ENCODE data around the gene PARP9.

DNA sequence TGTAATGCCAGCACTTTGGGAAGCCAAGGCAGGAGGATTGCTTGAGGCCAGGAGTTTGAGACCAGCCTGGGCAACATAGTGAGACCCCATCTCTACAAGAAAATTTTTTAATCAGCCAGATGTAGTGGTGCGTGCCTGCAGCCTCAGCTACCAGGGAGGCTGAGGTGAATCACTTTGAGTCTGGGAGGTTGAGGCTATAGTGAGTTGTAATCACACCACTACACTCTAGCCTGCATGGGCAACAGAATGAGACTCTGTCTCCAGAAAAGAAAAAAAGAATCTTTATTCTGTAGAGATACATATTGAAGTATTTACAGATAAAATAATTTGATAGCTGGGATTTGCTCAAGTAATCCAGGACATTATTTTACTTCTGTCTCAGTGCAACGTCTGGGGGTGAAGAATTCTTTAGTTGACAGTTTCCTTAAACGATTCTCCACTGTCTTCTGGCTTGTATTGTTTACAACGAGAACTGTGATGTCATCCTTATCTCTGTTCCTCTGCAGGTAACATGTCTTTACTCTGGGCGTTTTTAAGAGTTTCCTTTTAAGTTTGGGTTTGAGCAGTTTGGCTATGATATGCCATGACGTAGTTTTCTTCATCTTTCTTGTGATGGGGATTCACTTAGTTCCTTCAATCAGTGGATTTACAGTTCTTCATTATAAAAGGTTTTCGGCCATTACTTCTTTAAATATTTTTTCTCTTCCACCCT lies 75.7 kb downstream of the PARP9 start:
- no peak for TF ChIP-seq POLR2A (IDR thresholded peaks at IDR 0.05)
- TF ChIP-seq, protein P1, sequence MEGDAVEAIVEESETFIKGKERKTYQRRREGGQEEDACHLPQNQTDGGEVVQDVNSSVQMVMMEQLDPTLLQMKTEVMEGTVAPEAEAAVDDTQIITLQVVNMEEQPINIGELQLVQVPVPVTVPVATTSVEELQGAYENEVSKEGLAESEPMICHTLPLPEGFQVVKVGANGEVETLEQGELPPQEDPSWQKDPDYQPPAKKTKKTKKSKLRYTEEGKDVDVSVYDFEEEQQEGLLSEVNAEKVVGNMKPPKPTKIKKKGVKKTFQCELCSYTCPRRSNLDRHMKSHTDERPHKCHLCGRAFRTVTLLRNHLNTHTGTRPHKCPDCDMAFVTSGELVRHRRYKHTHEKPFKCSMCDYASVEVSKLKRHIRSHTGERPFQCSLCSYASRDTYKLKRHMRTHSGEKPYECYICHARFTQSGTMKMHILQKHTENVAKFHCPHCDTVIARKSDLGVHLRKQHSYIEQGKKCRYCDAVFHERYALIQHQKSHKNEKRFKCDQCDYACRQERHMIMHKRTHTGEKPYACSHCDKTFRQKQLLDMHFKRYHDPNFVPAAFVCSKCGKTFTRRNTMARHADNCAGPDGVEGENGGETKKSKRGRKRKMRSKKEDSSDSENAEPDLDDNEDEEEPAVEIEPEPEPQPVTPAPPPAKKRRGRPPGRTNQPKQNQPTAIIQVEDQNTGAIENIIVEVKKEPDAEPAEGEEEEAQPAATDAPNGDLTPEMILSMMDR (IDR thresholded peaks at IDR 0.05): no peak

Measured in body of pancreas (tissue), 4 donors.